Endodermal cell (in vitro differentiated cells): ENCODE data around the gene SLC26A11. TPM values are rescaled to one million over a fixed set of nuclear protein-coding genes. Genes with fewer than 3 reads are reported as not detected.
A peak's percentile ranks its signal among the peaks of the same experiment; 100 is the strongest.

Experiments used
- DNase-seq: peaks from one replicate; pipeline ENCODE4 v3.0.0-alpha.2; 2017
- H3K27ac ChIP-seq: 2 replicates; pipeline ENCODE4 v1.5.1; 2013; ENCODE audit warnings: mild to moderate bottlenecking, low read depth, low read length, moderate library complexity
- H3K27me3 ChIP-seq: 2 replicates; pipeline ENCODE4 v1.6.1; 2013; ENCODE audit warnings: mild to moderate bottlenecking, low read length, moderate library complexity; ENCODE audit not compliant: insufficient read depth, control insufficient read depth, poor library complexity, severe bottlenecking
- H3K36me3 ChIP-seq: 2 replicates; pipeline ENCODE4 v1.7.0; 2013; ENCODE audit warnings: mild to moderate bottlenecking, low read length, moderate library complexity; ENCODE audit not compliant: control insufficient read depth, insufficient read depth
- H3K4me1 ChIP-seq: one replicate; pipeline ENCODE4 v1.7.0; 2013; ENCODE audit warnings: low read length; ENCODE audit not compliant: control insufficient read depth, insufficient read depth
- H3K4me3 ChIP-seq: 2 replicates; pipeline ENCODE4 v1.5.1; 2013; ENCODE audit warnings: mild to moderate bottlenecking, low read length, moderate library complexity
- H3K9ac ChIP-seq: 2 replicates; pipeline ENCODE4 v1.6.1; 2013; ENCODE audit warnings: mild to moderate bottlenecking, low read length, moderate library complexity; ENCODE audit not compliant: poor library complexity, severe bottlenecking; ENCODE audit errors: extremely low read depth
- H3K9me3 ChIP-seq: 2 replicates; pipeline ENCODE4 v1.6.1; 2013; ENCODE audit warnings: mild to moderate bottlenecking, low read length, moderate library complexity; ENCODE audit not compliant: control insufficient read depth
- H3K27ac Mint-ChIP-seq: 2 replicates; pipeline ENCODE4 v1.8.0; 2020; ENCODE audit warnings: mixed read lengths
- H3K27me3 Mint-ChIP-seq: 2 replicates; pipeline ENCODE4 v1.8.0; 2021; ENCODE audit warnings: mild to moderate bottlenecking, mixed read lengths; ENCODE audit not compliant: insufficient read depth
- H3K36me3 Mint-ChIP-seq: 2 replicates; pipeline ENCODE4 v1.8.0; 2020; ENCODE audit warnings: low read depth, mixed read lengths
- H3K4me1 Mint-ChIP-seq: 2 replicates; pipeline ENCODE4 v1.8.0; 2020; ENCODE audit warnings: mixed read lengths
- H3K4me3 Mint-ChIP-seq: 2 replicates; pipeline ENCODE4 v1.8.0; 2020; ENCODE audit warnings: mild to moderate bottlenecking, moderate library complexity, mixed read lengths
- H3K9me3 Mint-ChIP-seq: 2 replicates; pipeline ENCODE4 v1.8.0; 2020; ENCODE audit warnings: mild to moderate bottlenecking, mixed read lengths
- WGBS, 2 experiments: methylation state at CpG; one replicate each; pipeline versions ENCODE4 v1.1.5 to v1.1.7; 2013; ENCODE audit warnings: missing lambda C conversion rate in 2 of 2, mixed read lengths in 1 of 2; ENCODE audit not compliant: insufficient coverage in 1 of 2, insufficient read length in 1 of 2; 5-methylcytosine and 5-hydroxymethylcytosine counted together
- total RNA-seq, 2 donors: library from RNA; stranded (reverse); fragmentation: NEBNext Ultra II Directional in 1 of 2; extraction: Animal tissue kit (Norgen Biotek cat#: 25700) in 1 of 2; gene quantifications; 2 replicates in 1 of 2; 3 replicates in 1 of 2; pipeline ENCODE4 v1.2.1, GENCODE V29; 2021
- TF ChIP-seq, protein P1 (sequence below): fragments of 200-600 bp; sonication (generic); conservative IDR thresholded peaks from 2 replicates; pipeline ENCODE4 v1.5.0; 2021; ENCODE audit warnings: antibody characterized with exemption, mild to moderate bottlenecking

Gene SLC26A11
- total RNA-seq, 2 donors from 2014 or later, result 43.7 to 48.2 TPM

DNA sequence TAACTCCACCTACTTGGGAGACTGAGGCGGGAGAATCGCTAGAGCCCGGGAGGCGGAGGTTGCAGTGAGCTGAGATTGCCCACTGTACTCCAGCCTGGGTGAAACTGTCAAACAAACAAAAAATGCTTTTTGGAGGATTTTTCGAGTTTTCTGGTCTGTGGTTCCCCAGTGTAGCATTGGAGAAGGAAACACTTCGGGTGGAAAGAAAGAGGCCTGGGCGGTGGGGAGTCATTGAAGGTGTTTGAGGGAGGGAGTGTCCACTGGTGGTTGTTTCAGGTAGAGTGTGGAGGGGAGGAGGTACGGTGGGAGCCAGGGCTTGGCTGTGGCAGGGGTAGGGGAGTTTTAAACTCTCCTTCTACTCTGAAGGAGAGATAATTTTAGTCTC lies 41.7 kb downstream of the SLC26A11 start:
- H3K27ac Mint-ChIP-seq, result peak overlapping the region; percentile 91
- Histone ChIP-seq H3K4me3 (peak overlapping the region; percentile 84), H3K4me1 (peaks cover 15% of the 10 kb centered on the region), H3K9ac (peak overlapping the region; percentile 94), H3K36me3 (peaks cover 22% of the 10 kb centered on the region), H3K27me3 (no peaks in the 10 kb centered on the region), H3K9me3 (no peaks in the 10 kb centered on the region), H3K27ac (peak overlapping the region; percentile 68)
- H3K4me1 Mint-ChIP-seq, result peaks cover 31% of the 10 kb centered on the region
- no peaks in the 10 kb centered on the region for H3K9me3 Mint-ChIP-seq
- DNase-seq, result no peak
- H3K4me3 Mint-ChIP-seq, result peak overlapping the region; percentile 82
- H3K36me3 Mint-ChIP-seq, result peaks cover 19% of the 10 kb centered on the region
- no peaks in the 10 kb centered on the region for H3K27me3 Mint-ChIP-seq
- WGBS, 2 experiments, result 36 to 45% methylated on average over 7 to 8 of the region's 8 CpGs
- TF ChIP-seq, protein P1, sequence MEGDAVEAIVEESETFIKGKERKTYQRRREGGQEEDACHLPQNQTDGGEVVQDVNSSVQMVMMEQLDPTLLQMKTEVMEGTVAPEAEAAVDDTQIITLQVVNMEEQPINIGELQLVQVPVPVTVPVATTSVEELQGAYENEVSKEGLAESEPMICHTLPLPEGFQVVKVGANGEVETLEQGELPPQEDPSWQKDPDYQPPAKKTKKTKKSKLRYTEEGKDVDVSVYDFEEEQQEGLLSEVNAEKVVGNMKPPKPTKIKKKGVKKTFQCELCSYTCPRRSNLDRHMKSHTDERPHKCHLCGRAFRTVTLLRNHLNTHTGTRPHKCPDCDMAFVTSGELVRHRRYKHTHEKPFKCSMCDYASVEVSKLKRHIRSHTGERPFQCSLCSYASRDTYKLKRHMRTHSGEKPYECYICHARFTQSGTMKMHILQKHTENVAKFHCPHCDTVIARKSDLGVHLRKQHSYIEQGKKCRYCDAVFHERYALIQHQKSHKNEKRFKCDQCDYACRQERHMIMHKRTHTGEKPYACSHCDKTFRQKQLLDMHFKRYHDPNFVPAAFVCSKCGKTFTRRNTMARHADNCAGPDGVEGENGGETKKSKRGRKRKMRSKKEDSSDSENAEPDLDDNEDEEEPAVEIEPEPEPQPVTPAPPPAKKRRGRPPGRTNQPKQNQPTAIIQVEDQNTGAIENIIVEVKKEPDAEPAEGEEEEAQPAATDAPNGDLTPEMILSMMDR, result no peak

DNA sequence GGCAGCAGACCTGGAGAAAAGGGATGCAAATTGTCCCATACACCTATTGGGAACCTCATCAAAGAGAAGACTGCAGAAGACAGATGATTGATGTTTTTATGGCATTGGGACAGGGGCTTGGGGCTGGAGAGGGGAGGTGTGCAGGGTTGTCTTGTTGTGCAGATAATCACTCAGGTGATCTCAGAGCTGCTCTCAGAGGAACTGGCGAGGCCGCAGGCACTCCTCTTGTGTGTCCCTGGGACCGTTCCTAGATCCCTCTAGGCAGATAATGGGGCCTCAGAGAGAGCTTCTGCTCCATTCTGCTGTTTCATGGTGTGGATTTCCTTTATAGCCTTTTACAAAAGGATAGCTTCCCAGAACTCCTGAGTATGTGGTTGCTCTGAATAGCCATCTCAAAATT lies 42.1 kb downstream of the SLC26A11 start:
- Mint-ChIP-seq H3K4me1 (peaks cover 30% of the 10 kb centered on the region), H3K27ac (peak overlapping the region; percentile 91), H3K27me3 (no peaks in the 10 kb centered on the region), H3K36me3 (peaks cover 22% of the 10 kb centered on the region), H3K4me3 (peak overlapping the region; percentile 82), H3K9me3 (no peaks in the 10 kb centered on the region)
- H3K4me1 ChIP-seq, result peaks cover 15% of the 10 kb centered on the region
- TF ChIP-seq, protein P1, result no peak
- DNase-seq, result peak; percentile 57
- H3K9me3 ChIP-seq, result no peaks in the 10 kb centered on the region
- H3K4me3 ChIP-seq, result peak overlapping the region; percentile 84
- 74 to 80% methylated on average over 3 of the region's 3 CpGs for WGBS, 2 experiments
- H3K27me3 ChIP-seq, result no peaks in the 10 kb centered on the region
- no peak overlapping the region for H3K27ac ChIP-seq
- H3K9ac ChIP-seq, result no peak overlapping the region
- peaks cover 22% of the 10 kb centered on the region for H3K36me3 ChIP-seq

DNA sequence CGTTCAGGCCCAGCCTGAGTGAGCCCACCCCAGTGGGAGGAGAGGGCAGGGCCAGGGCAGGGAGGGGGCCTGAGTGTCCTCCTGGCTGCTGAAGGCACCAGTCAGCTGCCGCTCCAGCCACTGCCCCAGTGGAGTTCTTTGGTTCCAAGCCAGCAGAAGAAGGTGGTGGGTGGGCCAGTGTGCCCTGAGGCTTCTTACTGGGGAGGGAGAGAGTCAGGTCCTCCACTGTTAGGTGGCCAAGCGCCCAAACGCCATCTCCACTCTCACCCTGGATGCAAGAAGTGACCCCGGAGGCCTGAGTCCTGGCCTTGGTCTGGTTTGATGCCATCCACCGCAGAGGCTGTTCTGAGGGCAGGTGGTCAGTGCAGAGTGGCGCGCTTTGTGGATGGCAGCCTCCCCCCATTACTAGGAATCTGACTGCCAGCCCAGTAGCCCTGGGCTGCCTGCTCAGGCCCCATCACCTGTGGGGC lies 42.6 kb downstream of the SLC26A11 start:
- H3K4me1 Mint-ChIP-seq, result peaks cover 25% of the 10 kb centered on the region
- no peaks in the 10 kb centered on the region for H3K9me3 Mint-ChIP-seq
- Histone ChIP-seq H3K4me1 (peaks cover 15% of the 10 kb centered on the region), H3K4me3 (peak overlapping the region; percentile 84), H3K36me3 (peaks cover 23% of the 10 kb centered on the region), H3K9ac (no peak overlapping the region), H3K27ac (no peak overlapping the region), H3K9me3 (no peaks in the 10 kb centered on the region), H3K27me3 (no peaks in the 10 kb centered on the region)
- no peaks in the 10 kb centered on the region for H3K27me3 Mint-ChIP-seq
- TF ChIP-seq, protein P1, result no peak
- peak overlapping the region; percentile 82 for H3K4me3 Mint-ChIP-seq
- 94 to 100% methylated on average over 3 to 8 of the region's 8 CpGs for WGBS, 2 experiments
- peaks cover 25% of the 10 kb centered on the region for H3K36me3 Mint-ChIP-seq
- DNase-seq, result peak; percentile 61
- H3K27ac Mint-ChIP-seq, result no peak overlapping the region
